Neutrophil (primary cell): Measurements from ENCODE around the gene SIKE1.
A peak's percentile ranks its signal among the peaks of the same experiment; 100 is the strongest.

Experiments
- H3K27ac ChIP-seq: fragments of 200-600 bp; sonication (generic); 2 replicates; pipeline ENCODE4 v1.5.1; 2016; ENCODE audit warnings: mild to moderate bottlenecking, moderate library complexity
- H3K27me3 ChIP-seq: fragments of 200-600 bp; sonication (generic); 2 replicates; pipeline ENCODE4 v1.6.0; 2016; ENCODE audit warnings: mild to moderate bottlenecking
- H3K36me3 ChIP-seq: fragments of 200-600 bp; sonication (generic); 2 replicates; pipeline ENCODE4 v1.5.1; 2017
- H3K4me1 ChIP-seq, 2 experiments: fragments of 200-600 bp in 1 of 2; sonication (generic) in 1 of 2; 1 replicate in 1 of 2; 2 replicates in 1 of 2; pipeline versions ENCODE4 v1.5.1 to v1.6.1; 2013 to 2016; ENCODE audit warnings: low read depth in 1 of 2, low read length in 1 of 2, mild to moderate bottlenecking in 1 of 2, moderate library complexity in 1 of 2; ENCODE audit not compliant: control insufficient read depth in 1 of 2, insufficient read depth in 1 of 2
- H3K4me3 ChIP-seq, 2 experiments: fragments of 200-600 bp in 1 of 2; sonication (generic) in 1 of 2; 1 replicate in 1 of 2; 2 replicates in 1 of 2; pipeline ENCODE4 v1.5.1; 2013 to 2016; ENCODE audit warnings: low read depth in 1 of 2, low read length in 1 of 2, mild to moderate bottlenecking in 1 of 2, moderate library complexity in 1 of 2
- H3K9me3 ChIP-seq: fragments of 200-600 bp; sonication (generic); 2 replicates; pipeline ENCODE4 v1.5.1; 2016
- CTCF ChIP-seq: fragments of 200-600 bp; sonication (generic); IDR thresholded peaks from 2 replicates; pipeline ENCODE4 v1.5.1; 2016; ENCODE audit warnings: antibody characterized with exemption

The SIKE1 gene

GRCh38 chr1:114771992-114772391 is 8.5 kb downstream of the SIKE1 start:
- H3K36me3 ChIP-seq = peaks cover 65% of the 10 kb centered on the region
- H3K4me1 ChIP-seq = no peaks in the 10 kb centered on the region
- no peaks in the 10 kb centered on the region for H3K27me3 ChIP-seq
- H3K9me3 ChIP-seq = no peaks in the 10 kb centered on the region
- TF ChIP-seq CTCF = no peak
- no peak overlapping the region for H3K27ac ChIP-seq
- no peak overlapping the region for H3K4me3 ChIP-seq

- Histone ChIP-seq H3K27ac (no peak overlapping the region), H3K36me3 (peaks cover 61% of the 10 kb centered on the region)
Measured at GRCh38 chr1:114770989-114771388, 9.5 kb downstream of the SIKE1 start.

GRCh38 chr1:114764689-114765088 is 15.8 kb downstream of the SIKE1 start:
- no peak overlapping the region for H3K27ac ChIP-seq
- no peak for TF ChIP-seq CTCF

More at GRCh38 chr1:114770989-114771388, 9.5 kb downstream of the SIKE1 start:
- Histone ChIP-seq H3K9me3 (no peaks in the 10 kb centered on the region), H3K4me3 (no peak overlapping the region), H3K27me3 (no peaks in the 10 kb centered on the region), H3K4me1 (no peaks in the 10 kb centered on the region)
- no peak for TF ChIP-seq CTCF

GRCh38 chr1:114758256-114758832 is 22.1 kb downstream of the SIKE1 start:
- H3K27me3 ChIP-seq = no peaks in the 10 kb centered on the region
- H3K36me3 ChIP-seq = no peaks in the 10 kb centered on the region
- peak overlapping the region; percentile 98 for H3K27ac ChIP-seq
- H3K4me1 ChIP-seq = peaks cover 36 to 41% of the 10 kb centered on the region in 2 experiments
- peak overlapping the region; percentile 98 to 100 for H3K4me3 ChIP-seq
- TF ChIP-seq CTCF = no peak
- no peaks in the 10 kb centered on the region for H3K9me3 ChIP-seq

More at GRCh38 chr1:114764689-114765088, 15.8 kb downstream of the SIKE1 start:
- Histone ChIP-seq H3K27me3 (no peaks in the 10 kb centered on the region), H3K9me3 (no peaks in the 10 kb centered on the region), H3K4me3 (no peak overlapping the region), H3K4me1 (no peaks in the 10 kb centered on the region), H3K36me3 (peaks cover 13% of the 10 kb centered on the region)

- Histone ChIP-seq H3K4me1 (peaks cover 36 to 41% of the 10 kb centered on the region in 2 experiments), H3K4me3 (peak within 1 kb of the TSS; percentile 98 to 100), H3K36me3 (no peaks in the 10 kb centered on the region), H3K27ac (peak within 1 kb of the TSS; percentile 98), H3K9me3 (no peaks in the 10 kb centered on the region), H3K27me3 (no peaks in the 10 kb centered on the region)
- TF ChIP-seq CTCF = peak; percentile 70
Measured at GRCh38 chr1:114757455-114758255, 22.8 kb downstream of the SIKE1 start, which contains the start of gene CSDE1. Gene CSDE1, minus strand, starts transcription at chr1:114757984. Its CDS starts 18,094 bp downstream, at chr1:114739890.
